DMS153 treated with DMSO at 0.1 percent for 48 hours (cell line): Measurements from ENCODE around the gene EPS15.
"Not testable (repeated sequence)": the region's sequence is repeated elsewhere in the genome, so short reads cannot be mapped to it uniquely, and the experiment has no call there.

Experiments used
- DNase-seq: peaks from one replicate; lab custom pipeline; 2025; ENCODE audit not compliant: unreplicated experiment; lab: John Stamatoyannopoulos, UW

The EPS15 gene

GRCh38 chr1:51519048-51519864, at the start of gene EPS15:
Gene EPS15 (minus strand): TSS chr1:51519266. CDS start chr1:51519231, 35 bp downstream.
- peak; percentile 29 for DNase-seq

- DNase-seq = no peak
Observed at GRCh38 chr1:51568231-51568935, 49.3 kb upstream of the EPS15 start.

DNA sequence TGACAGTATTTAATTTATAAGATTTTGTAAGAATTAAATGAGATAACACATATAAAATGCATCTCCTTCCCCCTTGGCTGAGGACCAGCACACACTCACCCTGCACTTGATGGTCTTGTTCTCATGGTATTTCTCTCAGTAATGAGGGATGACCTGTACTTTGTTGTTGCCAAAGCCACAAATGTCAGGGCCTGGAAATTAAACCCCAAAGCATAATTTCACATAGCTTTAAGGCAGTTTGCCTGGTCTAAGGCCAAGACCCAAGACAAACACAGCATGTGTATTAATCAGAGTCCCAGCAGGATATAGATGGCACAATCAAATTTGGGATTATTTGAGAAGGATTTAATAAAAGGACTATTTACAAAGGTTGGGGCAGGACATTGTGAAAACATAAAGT, 48.6 kb upstream of the EPS15 start:
- no peak for DNase-seq

DNA sequence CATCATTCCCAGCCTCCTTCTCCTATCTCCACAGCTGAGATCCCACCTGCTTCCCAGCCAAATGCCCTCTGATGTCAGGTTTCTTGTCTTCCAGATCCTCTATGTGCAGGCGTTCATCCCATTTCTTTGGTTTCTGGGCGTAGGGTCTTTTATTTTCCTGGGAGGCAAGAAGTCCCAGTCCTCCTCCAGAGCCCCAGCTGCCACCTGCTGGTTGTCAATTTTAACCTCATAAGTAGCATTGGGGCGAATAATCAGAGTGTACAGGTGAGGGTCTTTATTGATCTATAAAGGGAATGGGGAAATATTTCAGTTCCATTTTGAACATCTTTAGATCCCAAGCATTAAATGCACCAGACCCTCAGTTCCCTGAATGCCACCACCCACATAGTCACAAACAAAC, 47.2 kb upstream of the EPS15 start:
- DNase-seq = no peak

GRCh38 chr1:51565009-51565408, 45.9 kb upstream of the EPS15 start:
- no peak for DNase-seq

- DNase-seq = no peak
Observed at GRCh38 chr1:51564124-51564523, 45.1 kb upstream of the EPS15 start.

DNA sequence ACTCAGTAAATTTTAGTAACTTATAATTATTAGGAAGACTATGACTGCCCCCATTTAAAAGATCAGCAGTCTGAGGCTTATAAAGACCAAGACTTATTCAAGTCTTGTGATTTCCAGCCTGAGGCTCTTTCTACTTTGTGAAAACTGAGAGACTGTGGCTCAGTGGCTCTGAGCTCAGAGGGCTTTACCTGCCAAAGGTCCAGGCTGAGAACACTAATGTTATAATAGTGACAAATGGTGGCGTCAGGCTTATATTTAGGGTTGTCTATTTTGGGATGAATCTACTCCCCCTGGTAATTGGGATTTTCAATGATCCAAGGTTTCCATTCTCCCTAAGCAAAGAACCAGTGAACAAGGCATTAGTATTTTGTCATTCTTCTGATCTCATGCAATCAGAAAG, 42.6 kb upstream of the EPS15 start:
- no peak for DNase-seq

GRCh38 chr1:51560895-51561294, 41.8 kb upstream of the EPS15 start:
- DNase-seq = not testable (repeated sequence)

- no peak for DNase-seq
Observed at GRCh38 chr1:51560034-51560433, 41.0 kb upstream of the EPS15 start.

DNA sequence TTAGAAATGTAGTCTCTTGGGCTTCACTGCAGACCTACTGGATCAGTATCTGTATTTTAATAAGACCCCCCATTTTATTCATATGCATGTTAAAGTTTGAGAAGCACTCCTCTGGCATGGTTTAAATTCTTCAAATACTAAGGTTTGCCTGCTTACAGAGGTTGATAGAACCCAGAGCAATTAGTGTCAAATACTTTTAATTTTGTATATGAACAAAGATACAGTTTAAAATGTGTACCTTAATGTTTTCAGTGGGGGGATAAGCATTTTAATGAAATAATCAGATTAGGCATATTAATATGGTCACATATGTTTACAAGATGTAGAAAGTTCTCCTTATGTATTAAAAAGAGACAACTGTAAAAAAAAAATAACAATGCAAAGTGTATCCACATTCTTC, 40.4 kb upstream of the EPS15 start:
- DNase-seq = no peak

GRCh38 chr1:51559064-51559500, 40.0 kb upstream of the EPS15 start:
- no peak for DNase-seq

GRCh38 chr1:51558375-51558924, 39.4 kb upstream of the EPS15 start:
- no peak for DNase-seq

- no peak for DNase-seq
Observed at GRCh38 chr1:51557168-51557567, 38.1 kb upstream of the EPS15 start.

DNA sequence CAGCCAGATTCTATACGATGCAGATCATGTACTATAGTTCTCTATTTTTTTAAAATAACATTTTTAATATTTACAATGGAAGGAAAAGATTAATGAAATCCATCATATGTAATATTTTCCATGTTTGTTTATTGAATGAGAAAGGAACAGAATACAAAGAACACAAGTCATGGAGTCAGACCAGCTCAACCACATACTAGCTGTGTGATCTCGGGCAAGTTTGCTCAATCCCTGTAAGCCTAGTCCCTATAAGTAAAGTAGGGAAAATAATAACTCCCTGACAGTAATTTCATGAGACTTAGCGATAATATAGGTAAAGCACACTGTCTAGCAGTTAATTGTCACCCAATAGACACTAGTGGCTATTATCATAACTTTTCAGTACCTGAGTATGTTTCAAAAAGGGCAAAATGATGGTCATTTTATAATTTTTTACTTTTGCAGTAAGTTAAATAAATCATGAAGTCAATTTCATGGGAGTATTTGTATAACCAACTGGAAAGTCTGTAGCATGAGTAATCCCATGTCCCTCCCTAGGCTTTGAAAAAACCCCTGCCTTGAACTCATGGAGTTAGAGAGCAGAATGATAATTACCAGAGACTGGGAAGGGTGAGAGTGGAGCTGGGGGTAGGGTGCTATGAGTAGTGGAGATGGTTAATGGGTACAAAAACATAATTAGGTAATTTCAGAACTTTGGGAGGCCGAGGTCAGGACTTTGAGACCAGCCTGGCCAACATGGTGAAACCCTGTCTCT, 37.0 kb upstream of the EPS15 start:
- no peak for DNase-seq

- no peak for DNase-seq
Observed at GRCh38 chr1:51553911-51554310, 34.8 kb upstream of the EPS15 start.

DNA sequence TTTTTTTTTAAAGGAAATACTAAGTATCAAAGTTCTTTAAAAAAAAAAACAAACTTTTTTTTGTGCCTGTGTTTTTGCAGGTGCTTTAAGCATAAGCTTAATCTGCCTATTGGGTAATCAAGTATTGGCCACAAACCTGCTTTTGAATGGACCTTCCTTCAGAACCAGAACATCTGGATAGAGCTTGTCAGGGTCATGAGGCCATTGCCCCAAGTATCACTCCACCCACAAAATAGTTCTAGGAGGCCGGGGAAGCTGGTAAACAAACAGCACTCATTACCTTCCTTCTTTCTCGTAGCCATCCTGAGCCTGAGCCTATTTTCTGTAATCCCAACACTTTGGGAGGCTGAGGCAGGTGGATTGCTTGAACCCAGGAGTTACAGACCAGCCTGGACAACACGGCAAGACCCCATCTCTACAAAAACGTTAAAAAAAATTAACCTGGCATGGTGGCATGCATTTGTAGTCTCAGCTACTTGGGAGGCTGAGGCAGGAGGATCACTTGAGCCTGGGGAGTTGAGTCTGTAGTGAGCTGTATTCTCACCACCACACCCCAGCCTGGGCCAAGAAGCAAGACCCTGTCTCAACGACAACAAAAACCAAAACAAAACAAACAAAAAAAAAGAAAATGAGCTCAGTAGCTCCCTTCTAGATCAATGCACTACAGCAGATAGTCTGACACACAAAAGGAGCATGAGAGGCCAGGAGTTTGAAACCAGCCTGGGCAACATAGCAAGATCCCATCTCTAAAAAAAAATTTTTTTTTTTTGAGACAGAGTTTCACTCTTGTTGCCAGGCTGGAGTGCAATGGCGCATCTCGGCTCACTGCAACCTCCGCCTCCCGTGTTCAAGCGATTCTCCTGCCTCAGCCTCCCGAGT, 34.1 kb upstream of the EPS15 start:
- DNase-seq = no peak

- no peak for DNase-seq
Observed at GRCh38 chr1:51551848-51552296, 32.8 kb upstream of the EPS15 start.

DNA sequence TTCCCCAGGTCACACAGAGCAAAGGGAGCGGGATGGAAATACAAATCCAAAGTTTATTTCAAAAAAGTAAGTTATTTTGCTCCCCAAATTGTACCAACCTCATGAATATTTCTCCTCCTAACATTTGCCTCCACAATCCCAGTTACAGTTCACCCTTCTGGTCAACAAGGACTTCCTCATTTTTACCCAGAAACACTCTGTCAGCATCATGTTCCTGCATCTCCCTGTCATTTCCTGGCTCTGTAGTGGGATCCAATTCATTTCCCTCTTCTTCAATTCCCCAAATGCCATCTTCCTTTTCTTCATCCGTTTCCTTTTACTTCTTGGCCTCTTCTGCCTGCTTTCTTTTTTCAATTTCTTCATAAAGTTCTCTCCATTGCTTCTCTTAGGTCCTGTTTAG, 32.0 kb upstream of the EPS15 start:
- no peak for DNase-seq

- no peak for DNase-seq
Observed at GRCh38 chr1:51549901-51550300, 30.8 kb upstream of the EPS15 start.

DNA sequence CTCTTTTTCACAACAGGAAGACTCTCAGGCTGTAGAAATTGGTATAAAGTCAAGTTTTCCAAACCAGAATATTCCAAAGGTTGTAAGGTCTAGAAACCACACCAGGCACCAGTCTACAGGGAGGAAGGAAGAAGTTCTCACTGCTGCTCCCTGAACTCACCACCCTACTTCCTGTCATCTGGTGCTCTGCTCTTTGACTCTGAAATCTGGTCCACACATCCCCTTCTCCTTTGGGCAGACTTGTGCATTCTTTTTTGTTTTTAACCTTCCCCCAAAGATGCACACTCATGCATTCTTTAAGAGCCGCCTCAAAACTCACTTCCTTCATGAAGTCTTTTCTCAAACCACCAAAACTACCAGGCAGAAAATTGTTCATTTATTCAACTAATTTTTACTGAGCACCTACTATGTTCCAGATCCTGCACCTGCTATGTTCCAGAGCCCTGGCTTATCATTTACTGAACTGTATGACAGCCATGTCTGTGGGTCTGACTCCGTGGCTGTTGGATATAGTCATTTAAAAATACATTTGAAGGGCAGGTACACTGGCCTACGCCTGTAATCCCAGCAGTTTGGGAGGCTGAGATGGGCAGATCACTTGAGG, 30.1 kb upstream of the EPS15 start:
- DNase-seq = no peak
